Left ventricle myocardium inferior (tissue), 1 donor: ENCODE results near the gene MAS1. TPM values are rescaled to one million over a fixed set of nuclear protein-coding genes. Genes with fewer than 3 reads are reported as not detected.
A peak's percentile ranks its signal among the peaks of the same experiment; 100 is the strongest.
"Not testable (repeated sequence)": the region's sequence is repeated elsewhere in the genome, so short reads cannot be mapped to it uniquely, and the experiment has no call there.

ENCODE experiments used
- DNase-seq: peaks from one replicate; pipeline ENCODE4 v3.0.0-alpha.2; 2020
- H3K27ac ChIP-seq: fragments of 200-600 bp; replicated peaks from 2 replicates; pipeline ENCODE4 v1.8.0; 2021
- H3K27me3 ChIP-seq: fragments of 200-600 bp; 2 replicates; pipeline ENCODE4 v1.8.0; 2021; ENCODE audit warnings: low read depth
- H3K36me3 ChIP-seq: fragments of 200-600 bp; 2 replicates; pipeline ENCODE4 v1.8.0; 2021
- H3K4me1 ChIP-seq: fragments of 200-600 bp; 2 replicates; pipeline ENCODE4 v1.8.0; 2021
- H3K4me3 ChIP-seq: fragments of 200-600 bp; 2 replicates; pipeline ENCODE4 v1.8.0; 2021; ENCODE audit warnings: mild to moderate bottlenecking, moderate library complexity
- H3K9me3 ChIP-seq: fragments of 200-600 bp; replicated peaks from 2 replicates; pipeline ENCODE4 v1.8.0; 2021
- CTCF ChIP-seq: fragments of 200-600 bp; IDR thresholded peaks from 2 replicates; pipeline ENCODE4 v1.8.0; 2021; ENCODE audit warnings: antibody characterized with exemption, mild to moderate bottlenecking, borderline replicate concordance
- intact Hi-C: fragments of 100-400 bp; cut with micrococcal nuclease; formaldehyde crosslinking; loops from one replicate; pipeline ENCODE4 v1.11.0; 2022
- long read RNA-seq: library from polyadenylated mRNA; unstranded; transcript quantifications from one replicate; pipeline ENCODE4 v2.0.0, GENCODE V29; 2021
- total RNA-seq: library from RNA; stranded (reverse); fragmentation: NEBNext Ultra II Directional; extraction: Animal tissue kit (Norgen Biotek cat#: 25700); gene quantifications from one replicate; pipeline ENCODE4 v1.2.1, GENCODE V29; 2021
- donor health status: DM: no; HTN: yes; CAD: no; lungs with severe emphysema.

Gene MAS1
- total RNA-seq: not detected
- long read RNA-seq: 0 reads

DNA sequence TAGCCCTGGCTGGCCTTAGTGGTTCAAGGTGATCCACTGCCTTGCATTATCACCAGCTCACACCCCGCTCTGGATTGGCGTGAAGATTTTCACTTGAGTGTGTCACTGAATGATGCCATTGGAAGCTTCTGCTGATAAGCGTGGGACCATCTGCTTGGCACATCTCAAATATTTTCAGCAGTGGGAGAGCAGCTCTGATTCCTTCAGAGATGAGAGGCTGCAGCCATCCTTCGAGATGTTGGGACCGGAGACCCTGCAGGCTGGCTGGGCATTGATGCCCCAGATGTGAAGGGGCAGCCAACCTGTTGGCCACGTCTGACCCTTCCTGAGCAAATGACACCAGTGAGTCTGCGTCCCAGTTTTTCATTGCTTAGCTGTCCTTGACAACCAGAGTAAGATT lies at the start of gene MAS1:
Gene MAS1 (plus strand): TSS at position 197 of the 400 bp plus-strand sequence. CDS start 15,968 bp downstream, outside the sequence.
- intact Hi-C loops: no loop called here
- peaks cover 63% of the 10 kb centered on the region for H3K27me3 ChIP-seq
- TF ChIP-seq CTCF: no peak
- no peak for DNase-seq
- no peaks in the 10 kb centered on the region for H3K9me3 ChIP-seq
- no peak within 1 kb of the TSS for H3K4me3 ChIP-seq
- H3K27ac ChIP-seq: no peak within 1 kb of the TSS
- no peaks in the 10 kb centered on the region for H3K4me1 ChIP-seq
- no peaks in the 10 kb centered on the region for H3K36me3 ChIP-seq

GRCh38 chr6:159842035-159842434 lies 48.8 kb upstream of the MAS1 start:
- no peaks in the 10 kb centered on the region for H3K27me3 ChIP-seq
- intact Hi-C loops: no loop called here
- H3K36me3 ChIP-seq: no peaks in the 10 kb centered on the region
- H3K27ac ChIP-seq: no peak overlapping the region
- TF ChIP-seq CTCF: peak; percentile 30
- no peaks in the 10 kb centered on the region for H3K9me3 ChIP-seq
- H3K4me1 ChIP-seq: no peaks in the 10 kb centered on the region
- H3K4me3 ChIP-seq: no peak overlapping the region
- DNase-seq: no peak

DNA sequence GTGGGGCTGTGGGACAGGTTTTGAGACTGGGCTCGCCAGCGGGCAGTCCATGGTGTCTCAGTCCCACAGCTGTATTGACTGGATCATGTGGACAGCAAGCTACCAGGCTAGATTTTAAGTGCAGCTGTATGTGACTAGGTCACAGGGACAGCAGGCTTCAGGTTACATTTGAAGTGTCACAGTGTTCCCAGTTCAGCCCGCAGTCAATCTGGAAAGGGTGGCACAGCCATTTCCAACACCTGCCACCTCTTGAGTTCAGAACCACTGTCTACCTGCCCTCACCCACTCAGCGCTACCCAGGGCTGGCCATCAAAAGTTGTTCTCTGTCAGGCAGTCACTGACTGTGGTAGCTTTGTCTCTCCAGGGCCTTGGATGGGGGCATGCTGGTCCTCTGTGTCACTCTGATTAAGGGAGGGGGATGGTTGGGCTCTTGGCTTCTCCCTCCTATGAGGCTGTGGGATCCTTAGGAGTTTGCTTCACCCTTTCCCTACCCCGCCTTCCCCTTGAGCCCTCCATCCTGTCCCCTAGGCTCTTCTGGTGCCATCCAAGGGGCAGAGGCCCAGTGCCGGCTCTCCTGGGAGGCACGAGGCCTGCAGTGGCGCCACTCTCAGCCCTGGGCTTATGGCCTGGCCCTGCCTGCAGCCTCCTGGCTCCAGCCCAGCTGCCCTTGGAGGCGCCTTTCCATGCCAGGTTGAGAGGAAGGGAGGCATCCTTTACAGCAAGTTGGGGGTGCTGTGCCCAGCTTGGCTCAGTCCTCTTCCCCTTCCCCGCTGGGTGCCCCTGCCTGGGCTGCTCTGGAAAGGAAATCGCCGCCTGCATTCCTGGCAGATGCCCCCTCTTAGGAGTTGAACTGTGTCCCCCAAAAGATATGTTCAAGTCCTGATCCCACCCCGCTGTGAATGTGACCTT lies 45.8 kb upstream of the MAS1 start:
- no peak overlapping the region for H3K4me3 ChIP-seq
- H3K27me3 ChIP-seq: no peaks in the 10 kb centered on the region
- H3K36me3 ChIP-seq: no peaks in the 10 kb centered on the region
- TF ChIP-seq CTCF: no peak
- H3K9me3 ChIP-seq: peaks cover 10% of the 10 kb centered on the region
- intact Hi-C loops: no loop called here
- H3K27ac ChIP-seq: no peak overlapping the region
- DNase-seq: no peak
- H3K4me1 ChIP-seq: no peaks in the 10 kb centered on the region

- H3K9me3 ChIP-seq, H3K4me1 ChIP-seq, H3K27ac ChIP-seq, H3K4me3 ChIP-seq, H3K27me3 ChIP-seq, DNase-seq, H3K36me3 ChIP-seq, intact Hi-C loops: not testable (repeated sequence)
These were observed 42.2 kb upstream of the MAS1 start for GRCh38 chr6:159848552-159848951.

DNA sequence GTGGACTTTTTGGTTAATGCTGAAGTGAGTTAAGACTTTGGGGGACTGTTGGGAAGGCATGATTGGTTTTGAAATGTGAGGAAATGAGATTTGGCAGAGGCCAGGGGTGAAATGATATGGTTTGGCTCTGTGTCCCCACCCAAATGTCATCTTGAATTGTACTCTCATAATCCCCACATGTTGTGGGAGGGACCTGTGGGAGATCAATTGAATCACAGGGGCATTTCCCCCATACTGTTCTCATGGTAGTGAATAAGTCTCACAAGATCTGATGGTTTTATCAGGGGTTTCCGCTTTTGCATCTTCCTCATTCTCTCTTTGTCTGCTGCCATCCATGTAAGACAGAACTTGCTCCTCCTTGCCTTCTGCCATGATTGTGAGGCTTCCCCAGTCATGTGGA lies 40.9 kb upstream of the MAS1 start:
- H3K4me3 ChIP-seq, intact Hi-C loops, H3K9me3 ChIP-seq, H3K4me1 ChIP-seq, H3K36me3 ChIP-seq, DNase-seq, H3K27me3 ChIP-seq, H3K27ac ChIP-seq: not testable (repeated sequence)

GRCh38 chr6:159852877-159853276 lies 37.9 kb upstream of the MAS1 start:
- H3K36me3 ChIP-seq: no peaks in the 10 kb centered on the region
- no peak for DNase-seq
- H3K4me3 ChIP-seq: no peak overlapping the region
- H3K4me1 ChIP-seq: no peaks in the 10 kb centered on the region
- peaks cover 22% of the 10 kb centered on the region for H3K9me3 ChIP-seq
- H3K27ac ChIP-seq: no peak overlapping the region
- TF ChIP-seq CTCF: peak; percentile 21
- intact Hi-C loops: no loop called here
- no peaks in the 10 kb centered on the region for H3K27me3 ChIP-seq
